NCI-H2029 treated with DMSO at 0.1 percent for 48 hours (cell line): ENCODE results near the gene MOSMO.
"Not testable (repeated sequence)": the region's sequence is repeated elsewhere in the genome, so short reads cannot be mapped to it uniquely, and the experiment has no call there.

Experiments
- DNase-seq: peaks from one replicate; lab custom pipeline; 2025; lab: John Stamatoyannopoulos, UW

The MOSMO gene

DNA sequence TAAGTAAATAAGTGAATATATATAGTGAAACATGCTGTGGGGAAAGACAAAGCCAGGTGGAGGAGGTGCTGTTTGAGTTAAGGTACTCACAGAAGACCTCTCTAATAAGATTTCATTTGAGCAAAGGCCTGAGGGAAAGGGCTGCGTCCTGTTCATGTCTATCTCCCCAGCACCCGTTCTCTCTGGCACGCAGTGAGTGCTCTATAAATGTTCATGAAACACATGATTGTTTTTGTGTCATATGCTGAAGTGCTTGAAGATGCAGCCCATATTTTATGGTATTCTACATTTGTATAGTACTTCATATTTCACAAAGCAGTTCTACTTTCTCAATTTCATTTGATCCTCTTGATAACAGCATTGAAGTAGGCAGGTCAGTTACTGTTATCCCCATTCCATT, 85.4 kb downstream of the MOSMO start:
- no peak for DNase-seq

- no peak for DNase-seq
These were observed 86.1 kb downstream of the MOSMO start for GRCh38 chr16:22093996-22094395.

GRCh38 chr16:22098405-22099255, 90.7 kb downstream of the MOSMO start:
- DNase-seq: peak; percentile 31

- no peak for DNase-seq
These were observed 91.5 kb downstream of the MOSMO start for GRCh38 chr16:22099256-22099975.

GRCh38 chr16:22103441-22103840, 95.5 kb downstream of the MOSMO start:
- DNase-seq: no peak

DNA sequence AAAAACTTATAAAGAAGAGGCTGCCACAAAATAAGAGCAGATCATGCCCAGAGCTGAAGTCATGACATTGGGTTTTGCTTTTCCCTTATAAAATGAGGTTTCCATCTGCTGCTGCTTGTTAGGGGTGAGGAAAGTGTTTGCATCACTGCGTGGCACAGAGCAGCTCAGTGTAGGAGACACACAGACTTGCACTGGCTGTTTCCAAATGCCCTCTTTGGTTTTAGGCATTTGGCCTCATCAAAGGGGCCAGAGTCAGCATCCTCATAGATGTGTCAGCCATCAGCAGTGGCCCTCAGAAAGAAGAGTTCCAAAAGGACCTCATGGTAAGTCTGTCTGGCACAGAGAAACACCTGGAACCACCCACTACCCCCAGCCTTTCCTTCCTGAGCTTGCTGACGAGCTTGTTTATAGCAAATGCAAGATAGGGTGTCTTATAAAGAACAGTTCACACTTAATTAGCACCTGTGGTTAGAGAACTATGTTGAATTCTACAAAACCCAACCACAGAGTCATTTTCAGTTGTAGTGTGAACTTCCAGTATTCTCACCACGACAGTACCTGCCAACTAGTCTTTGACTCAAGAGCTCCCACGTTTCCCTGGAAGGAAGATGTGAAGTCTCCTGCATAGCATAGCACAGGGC, 101.5 kb downstream of the MOSMO start:
- DNase-seq: no peak

DNA sequence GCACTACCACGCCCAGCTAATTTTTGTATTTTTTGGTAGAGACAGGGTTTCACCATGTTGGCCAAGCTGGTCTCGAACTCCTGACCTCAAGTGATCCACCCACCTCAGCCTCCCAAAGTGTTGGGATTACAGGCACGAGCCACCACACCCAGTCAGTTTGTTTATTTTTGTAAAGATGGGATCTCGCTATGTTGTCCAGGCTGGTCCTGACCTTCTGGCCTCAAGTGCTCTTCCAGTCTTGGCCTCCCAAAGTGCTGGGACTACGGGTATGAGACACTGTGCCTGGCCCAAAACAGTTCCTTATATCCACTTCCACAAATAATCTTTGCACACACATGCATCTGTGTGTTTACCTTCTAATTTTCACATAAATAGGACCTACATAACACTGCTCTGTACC, 103.7 kb downstream of the MOSMO start:
- not testable (repeated sequence) for DNase-seq

DNA sequence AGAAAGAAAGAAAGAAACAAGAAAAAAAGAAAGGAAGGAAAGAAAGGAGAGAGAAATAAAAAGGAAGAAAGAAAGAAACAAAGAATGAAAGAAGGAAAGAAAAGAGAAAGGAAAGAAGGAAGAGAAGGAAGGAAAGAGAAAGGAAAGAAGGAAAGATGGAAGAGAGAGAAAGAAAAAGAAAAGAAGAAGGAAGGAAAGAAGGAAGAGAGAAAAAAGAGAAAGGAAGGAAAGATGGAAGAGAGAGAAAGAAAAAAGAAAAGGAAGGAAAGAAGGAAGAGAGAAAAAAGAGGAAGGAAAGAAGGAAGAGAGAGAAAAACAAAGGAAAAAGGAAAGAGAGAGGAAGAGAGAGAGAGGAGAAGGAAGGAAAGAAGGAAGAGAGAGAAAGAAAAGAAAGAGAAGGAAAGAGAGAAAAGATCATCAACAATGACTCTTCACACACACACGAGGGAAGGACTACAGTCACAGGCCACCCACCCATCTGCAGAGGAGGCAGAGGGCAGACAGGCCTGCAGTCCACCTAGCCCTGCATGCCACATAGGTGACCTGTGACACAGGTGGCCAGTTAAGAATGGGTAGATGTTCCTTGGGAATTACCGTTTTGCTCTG, 108.3 kb downstream of the MOSMO start:
- DNase-seq: no peak

DNA sequence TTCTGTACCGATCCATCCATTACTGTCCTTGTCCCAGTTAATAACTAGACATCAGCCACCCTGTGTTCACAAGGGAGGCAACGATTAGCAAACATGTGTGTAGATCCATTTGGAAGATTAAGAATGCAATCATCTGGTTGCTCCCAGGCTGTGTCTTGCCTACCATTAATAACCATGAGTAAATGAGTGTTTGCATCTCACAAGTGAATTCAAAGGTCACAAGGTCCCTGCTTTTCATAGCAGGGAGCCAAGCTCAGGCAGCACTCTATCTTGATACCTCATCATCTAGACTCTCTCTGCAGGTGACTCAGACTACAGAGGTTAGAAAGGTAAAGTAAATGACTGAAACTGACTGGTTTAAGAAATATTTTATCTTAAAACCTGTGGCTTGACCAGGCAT, 109.7 kb downstream of the MOSMO start:
- no peak for DNase-seq

- no peak for DNase-seq
These were observed 112.5 kb downstream of the MOSMO start for GRCh38 chr16:22120440-22120839.

- no peak for DNase-seq
These were observed 114.3 kb downstream of the MOSMO start for GRCh38 chr16:22122239-22122638.

DNA sequence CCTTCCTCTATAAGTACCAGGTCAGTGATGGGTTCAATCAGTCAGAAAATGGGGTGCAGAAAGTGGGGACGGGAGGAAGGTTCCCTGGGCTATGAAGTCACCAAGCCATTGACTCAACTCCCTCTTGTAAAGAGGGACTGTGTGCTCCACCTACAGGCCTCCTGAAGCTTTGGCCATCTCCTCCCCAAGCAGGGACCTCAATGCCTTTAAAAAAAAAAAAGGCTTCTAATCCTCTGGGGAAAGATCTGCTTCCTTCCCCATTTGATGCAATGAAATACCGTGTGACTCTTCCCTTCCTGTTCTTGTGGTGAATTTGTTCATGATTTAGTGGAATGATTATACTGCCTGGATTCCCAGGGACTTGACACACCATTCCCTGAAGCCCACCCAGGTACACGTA, 115.2 kb downstream of the MOSMO start:
- no peak for DNase-seq

- DNase-seq: no peak
These were observed 116.0 kb downstream of the MOSMO start for GRCh38 chr16:22123759-22124490.

GRCh38 chr16:22124583-22125284, 116.8 kb downstream of the MOSMO start:
- no peak for DNase-seq

DNA sequence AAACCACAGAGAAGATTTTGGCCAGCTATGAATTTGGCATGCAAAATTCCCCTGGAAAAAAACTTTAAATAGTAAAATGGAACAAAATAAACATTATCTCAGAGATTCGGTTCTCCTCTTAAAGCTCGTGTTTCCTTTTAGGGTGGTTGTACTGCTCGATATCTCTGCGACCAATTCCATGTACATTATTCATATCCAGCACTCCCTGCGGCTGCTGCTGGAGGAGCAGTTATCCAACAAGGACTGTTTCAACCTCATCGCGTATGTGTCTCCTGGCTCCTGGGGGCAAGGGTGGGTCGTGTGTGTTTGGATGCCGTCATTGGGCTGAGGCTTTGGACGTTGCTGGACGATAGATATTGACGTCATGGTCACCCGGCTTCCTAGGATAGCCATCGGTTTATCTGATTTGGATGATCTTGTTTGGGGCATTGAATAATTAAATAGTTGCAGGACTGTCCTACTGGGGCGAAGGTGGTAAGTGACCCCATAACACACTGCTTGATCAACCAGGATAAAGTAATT, 118.2 kb downstream of the MOSMO start:
- DNase-seq: no peak

GRCh38 chr16:22128537-22128936, 120.6 kb downstream of the MOSMO start:
- not testable (repeated sequence) for DNase-seq

DNA sequence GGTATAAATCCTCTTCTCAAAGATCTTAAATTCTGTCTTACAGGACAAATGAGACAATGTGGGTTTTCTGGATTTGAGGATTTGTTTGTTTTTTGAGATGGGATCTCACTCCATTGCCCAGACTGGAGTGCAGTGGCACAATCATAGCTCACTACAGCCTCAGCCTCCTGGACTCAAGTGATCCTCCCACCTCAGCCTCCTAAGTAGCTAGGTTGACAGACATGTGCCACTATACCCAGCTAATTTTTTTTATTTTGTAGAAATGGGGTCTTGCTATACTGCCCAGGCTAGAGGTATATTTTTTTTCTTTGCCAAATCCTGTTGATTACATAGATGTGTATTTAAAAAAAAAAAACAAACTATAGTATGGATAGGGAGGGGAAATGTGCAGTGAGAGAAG, 122.6 kb downstream of the MOSMO start:
- no peak for DNase-seq

DNA sequence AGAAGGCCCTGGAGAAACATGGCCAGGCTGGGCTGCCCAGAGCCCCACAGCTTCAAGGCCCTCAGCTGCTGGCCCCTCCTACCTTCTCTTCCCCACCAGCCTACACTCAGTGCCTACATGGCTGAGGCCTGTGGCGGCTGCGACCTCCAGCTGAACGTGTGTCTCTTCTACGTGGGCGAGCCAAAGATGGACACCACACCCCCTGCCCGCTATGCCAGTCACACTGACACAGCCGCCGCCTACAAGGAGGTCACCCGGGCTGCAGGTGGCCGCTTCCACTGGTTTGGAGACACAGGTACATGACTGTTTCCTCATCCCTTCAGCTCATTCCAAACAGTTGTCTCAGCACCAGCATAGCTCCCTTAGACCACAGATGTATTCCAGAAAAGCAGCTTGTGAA, 124.9 kb downstream of the MOSMO start:
- no peak for DNase-seq
